Esophagus muscularis mucosa (tissue), 4 donors: ENCODE data around the gene C12orf75.

Experiments used
- EP300 ChIP-seq: sonication (generic); formaldehyde crosslinking; IDR thresholded peaks from one replicate; pipeline ENCODE4 v1.6.1; 2017; ENCODE audit warnings: antibody characterized with exemption
- POLR2A ChIP-seq: fragments of 450-650 bp; IDR thresholded peaks from one replicate; pipeline ENCODE4 v1.6.1; 2017; ENCODE audit warnings: antibody characterized with exemption, moderate library complexity, mild to moderate bottlenecking, low read depth
- POLR2AphosphoS5 ChIP-seq, 2 donors: sonication (generic); formaldehyde crosslinking; IDR thresholded peaks; one replicate each; pipeline ENCODE4 v1.6.1; 2017; ENCODE audit warnings: antibody characterized with exemption in 2 of 2
- TF ChIP-seq, protein P1 (sequence below), 3 experiments: fragments of 200-600 bp in 2 of 3; fragments of 450-650 bp in 1 of 3; sonication (generic) in 2 of 3; IDR thresholded peaks; one replicate each; pipeline ENCODE4 v1.5.1; 2017 to 2019; ENCODE audit warnings: antibody characterized with exemption in 3 of 3, mild to moderate bottlenecking in 2 of 3, moderate library complexity in 1 of 3

- TF ChIP-seq, protein P1, sequence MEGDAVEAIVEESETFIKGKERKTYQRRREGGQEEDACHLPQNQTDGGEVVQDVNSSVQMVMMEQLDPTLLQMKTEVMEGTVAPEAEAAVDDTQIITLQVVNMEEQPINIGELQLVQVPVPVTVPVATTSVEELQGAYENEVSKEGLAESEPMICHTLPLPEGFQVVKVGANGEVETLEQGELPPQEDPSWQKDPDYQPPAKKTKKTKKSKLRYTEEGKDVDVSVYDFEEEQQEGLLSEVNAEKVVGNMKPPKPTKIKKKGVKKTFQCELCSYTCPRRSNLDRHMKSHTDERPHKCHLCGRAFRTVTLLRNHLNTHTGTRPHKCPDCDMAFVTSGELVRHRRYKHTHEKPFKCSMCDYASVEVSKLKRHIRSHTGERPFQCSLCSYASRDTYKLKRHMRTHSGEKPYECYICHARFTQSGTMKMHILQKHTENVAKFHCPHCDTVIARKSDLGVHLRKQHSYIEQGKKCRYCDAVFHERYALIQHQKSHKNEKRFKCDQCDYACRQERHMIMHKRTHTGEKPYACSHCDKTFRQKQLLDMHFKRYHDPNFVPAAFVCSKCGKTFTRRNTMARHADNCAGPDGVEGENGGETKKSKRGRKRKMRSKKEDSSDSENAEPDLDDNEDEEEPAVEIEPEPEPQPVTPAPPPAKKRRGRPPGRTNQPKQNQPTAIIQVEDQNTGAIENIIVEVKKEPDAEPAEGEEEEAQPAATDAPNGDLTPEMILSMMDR (IDR thresholded peaks at IDR 0.05) = no peak
- no peak for TF ChIP-seq POLR2AphosphoS5 (IDR thresholded peaks at IDR 0.05)
- no peak for TF ChIP-seq EP300
- TF ChIP-seq POLR2A = no peak
Observed at GRCh38 chr12:105363890-105364289, 33.4 kb downstream of the C12orf75 start.
